Stimulated activated CD4-positive, alpha-beta T cell treated with anti-CD3 and anti-CD28 coated beads, Interleukin-12 subunit alpha, Interleukin-12 subunit beta, amount 100 ng/mL, for 24 hours (primary cell): ENCODE results near the gene KIAA0408.

ENCODE experiments used
- DNase-seq, 2 experiments: peaks; one replicate each; pipeline ENCODE4 v3.0.0-alpha.2; 2020; ENCODE audit warnings: low read depth in 2 of 2

KIAA0408 gene

DNA sequence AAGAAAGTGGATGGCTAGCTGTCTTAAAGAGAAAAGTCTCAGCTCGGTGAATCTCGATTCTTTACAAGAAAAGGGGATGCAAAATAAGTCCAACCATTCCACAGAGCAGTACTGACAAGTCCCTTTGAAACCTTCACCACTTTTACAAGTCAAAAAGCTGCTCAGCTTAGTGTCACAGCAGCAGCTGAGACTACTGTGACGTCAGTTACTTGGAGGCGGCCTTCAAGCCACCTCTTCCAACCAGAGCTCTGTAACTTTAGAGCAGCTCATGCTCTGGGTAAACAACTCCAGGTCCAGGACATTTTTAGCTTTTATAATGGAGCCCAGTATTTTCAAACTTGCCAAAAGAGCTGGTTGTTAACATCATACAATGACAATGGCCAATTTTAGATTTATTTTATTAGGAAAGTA is at the start of gene KIAA0408:
TSS of gene KIAA0408 (minus strand) at position 159 of the 411 bp plus-strand sequence. CDS start 5,408 bp downstream, outside the sequence.
- no peak for DNase-seq

DNA sequence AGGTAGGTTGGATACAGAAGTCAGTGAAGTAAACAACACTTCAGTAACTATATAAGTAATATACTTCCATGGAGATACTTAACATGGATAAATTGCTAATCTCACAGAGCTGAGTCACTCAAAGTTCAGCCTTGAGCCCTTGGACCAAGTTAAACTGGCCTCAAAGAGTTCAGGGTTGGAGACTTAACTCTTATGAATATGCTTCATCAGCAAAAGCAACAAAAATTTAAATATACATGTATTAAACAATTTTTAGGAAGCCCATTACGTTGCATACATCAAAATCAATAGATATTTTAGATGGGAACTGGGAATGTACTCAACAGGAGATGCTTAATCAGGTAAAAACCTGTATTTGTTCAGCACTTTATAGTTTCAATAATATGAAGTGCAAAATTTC is 47.7 kb upstream of the KIAA0408 start:
- no peak for DNase-seq

GRCh38 chr6:127503022-127503421 is 43.8 kb upstream of the KIAA0408 start:
- DNase-seq, result no peak

DNA sequence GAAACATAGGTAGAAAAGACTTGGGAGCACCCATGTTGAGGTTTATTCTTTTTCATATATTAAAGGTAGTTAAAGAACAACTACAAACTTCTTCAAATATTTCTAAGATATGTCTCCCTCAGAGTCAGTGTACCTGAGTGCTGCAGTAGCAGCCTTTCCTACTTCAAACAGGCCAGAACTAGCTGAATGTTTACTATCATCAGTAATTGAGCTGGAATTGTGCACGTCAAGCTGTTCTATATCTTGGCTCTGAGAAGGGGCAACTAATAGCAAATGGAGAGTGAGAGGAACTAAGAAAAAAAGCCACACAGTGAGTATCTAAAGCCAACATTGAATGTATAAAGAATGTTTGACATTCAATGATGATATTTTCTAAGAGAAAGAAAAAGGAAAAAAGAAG is 38.2 kb upstream of the KIAA0408 start:
- no peak for DNase-seq

DNA sequence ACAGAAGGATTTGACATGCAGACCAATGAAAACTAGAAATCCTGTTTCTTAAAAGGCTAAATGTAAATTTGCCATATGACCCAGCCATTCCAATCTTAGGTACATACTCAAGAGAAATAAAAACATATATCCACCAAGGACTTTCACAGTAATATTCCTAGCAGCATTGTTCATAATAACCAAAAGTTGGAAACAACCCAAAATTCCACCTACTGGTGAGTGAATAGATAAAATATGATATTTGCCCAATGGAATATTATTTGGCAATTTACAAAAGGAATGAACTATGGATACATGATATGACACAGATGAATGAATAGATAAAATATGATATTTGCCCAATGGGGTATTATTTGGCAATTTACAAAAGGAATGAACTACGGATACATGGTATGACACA is 37.3 kb upstream of the KIAA0408 start:
- DNase-seq, result no peak

DNA sequence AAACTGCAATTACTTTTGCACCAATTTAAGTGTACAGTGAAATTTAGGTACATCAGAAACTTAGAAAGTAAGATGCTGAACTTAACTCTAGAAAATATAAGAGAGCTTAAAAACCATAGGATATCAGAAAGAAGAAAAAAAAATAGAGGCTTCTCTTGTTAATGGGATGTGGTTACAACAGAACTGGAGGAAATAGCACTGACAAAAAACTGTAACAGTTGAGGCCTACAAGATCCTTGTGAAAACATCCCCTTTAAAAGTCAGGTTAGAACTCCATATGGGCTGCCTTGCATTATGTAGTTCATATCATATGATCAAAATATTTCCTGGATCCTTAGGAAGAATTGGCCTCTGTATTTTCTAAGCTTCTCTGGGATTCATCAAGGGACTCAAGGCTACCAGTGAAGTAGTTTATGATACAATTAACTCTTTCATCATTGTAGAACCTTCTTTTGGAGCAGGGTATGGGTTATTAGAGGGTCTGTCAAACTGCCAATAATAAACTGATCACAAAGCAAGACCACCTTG is 35.1 kb upstream of the KIAA0408 start:
- DNase-seq, result no peak

- DNase-seq, result no peak
These were observed 30.1 kb upstream of the KIAA0408 start for GRCh38 chr6:127489248-127489647.

DNA sequence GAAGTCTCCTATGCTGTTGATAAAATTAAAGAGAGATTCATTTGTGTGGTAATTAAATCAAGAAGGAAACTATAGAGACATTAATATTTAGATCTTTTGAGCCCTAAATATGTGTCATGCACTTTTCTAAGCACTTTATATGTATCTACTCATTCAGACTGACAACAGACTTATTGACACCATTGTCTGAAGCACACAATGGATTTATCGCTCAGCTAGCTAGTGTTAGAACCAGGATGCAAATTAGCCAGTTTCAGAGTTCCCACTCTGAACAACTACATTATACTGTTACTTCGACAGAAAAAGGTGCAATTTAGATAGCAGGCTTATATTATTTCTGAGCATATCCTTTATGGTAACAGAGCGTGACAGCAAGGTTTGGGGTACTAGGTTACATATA is 27.7 kb upstream of the KIAA0408 start:
- DNase-seq, result no peak

DNA sequence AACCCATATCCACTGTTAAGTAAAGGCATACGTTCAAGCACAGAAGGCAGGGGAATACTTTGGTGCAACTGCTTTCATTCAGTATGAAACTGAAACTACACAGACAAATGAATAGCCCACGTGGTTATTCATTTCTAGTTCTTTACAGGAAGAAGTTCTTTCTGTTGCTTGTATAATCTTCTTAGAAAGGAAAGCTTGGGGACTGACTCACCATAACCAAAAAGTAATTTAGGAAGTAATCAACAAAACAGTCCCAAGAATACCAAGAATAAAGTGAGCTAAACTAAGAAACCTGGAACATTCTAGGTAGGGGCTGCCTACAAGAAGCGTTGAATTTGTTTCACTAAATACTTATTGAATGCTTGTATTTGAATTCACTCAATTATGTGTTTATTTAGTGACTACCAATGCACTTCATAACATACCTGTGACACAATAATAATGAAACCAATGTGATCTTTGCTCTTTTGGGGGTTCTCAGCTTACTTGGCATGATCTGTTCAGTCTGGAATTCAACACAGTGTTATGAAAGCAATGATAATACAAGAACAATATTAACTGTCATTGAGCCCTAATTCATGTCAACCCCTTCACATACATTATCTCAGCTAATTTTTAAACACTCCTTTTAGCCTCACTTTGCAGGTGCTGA is 25.1 kb upstream of the KIAA0408 start:
- no peak for DNase-seq

DNA sequence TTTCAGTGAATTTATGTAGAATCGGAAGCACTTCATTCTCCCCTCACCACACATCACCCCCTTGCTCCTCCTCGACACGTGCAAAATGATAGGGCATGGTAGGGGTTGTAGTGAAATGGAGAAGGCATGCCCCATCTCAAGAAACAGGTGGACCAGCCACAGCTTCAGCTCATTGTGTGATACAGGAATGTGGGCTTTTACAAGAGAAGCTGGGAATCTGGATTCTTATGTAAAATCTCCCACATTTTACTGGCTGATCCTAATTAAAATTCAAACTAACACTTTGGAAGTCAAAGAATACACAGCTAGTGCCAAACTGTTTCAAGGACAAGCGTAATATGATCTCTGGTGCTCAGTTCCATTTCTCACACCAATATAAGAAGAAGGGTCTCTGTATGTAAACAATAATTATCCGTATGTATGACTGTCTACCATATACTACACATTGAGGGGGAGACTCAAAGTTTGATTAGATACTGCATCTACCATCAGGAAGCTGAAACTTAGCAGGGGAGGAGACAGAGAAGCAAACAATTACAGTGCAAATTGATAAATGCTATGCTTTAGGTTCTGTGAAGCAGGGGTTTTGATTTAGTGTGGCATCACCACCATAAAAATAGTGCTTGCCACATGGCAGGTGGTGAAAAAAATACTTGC is 24.3 kb upstream of the KIAA0408 start:
- DNase-seq, result no peak

- DNase-seq, result no peak
These were observed 23.1 kb upstream of the KIAA0408 start for GRCh38 chr6:127482325-127482724.

DNA sequence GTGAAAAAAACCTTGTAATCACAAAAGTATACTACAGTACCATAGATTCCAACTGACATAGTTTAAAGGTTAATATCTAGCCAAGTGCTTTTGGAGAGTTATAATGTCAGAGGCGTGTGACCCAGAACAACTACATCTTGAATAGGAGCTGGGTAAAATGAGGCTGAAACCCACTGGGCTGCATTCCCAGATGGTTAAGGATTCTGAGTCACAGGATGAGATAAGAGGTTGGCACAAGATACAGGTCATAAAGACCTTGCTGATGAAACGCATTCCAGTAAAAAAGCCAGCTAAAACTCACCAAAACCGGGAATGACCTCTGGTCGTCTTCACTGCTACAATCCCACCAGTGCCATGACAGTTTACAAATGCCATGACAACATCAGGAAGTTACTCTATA is 22.4 kb upstream of the KIAA0408 start:
- no peak for DNase-seq

DNA sequence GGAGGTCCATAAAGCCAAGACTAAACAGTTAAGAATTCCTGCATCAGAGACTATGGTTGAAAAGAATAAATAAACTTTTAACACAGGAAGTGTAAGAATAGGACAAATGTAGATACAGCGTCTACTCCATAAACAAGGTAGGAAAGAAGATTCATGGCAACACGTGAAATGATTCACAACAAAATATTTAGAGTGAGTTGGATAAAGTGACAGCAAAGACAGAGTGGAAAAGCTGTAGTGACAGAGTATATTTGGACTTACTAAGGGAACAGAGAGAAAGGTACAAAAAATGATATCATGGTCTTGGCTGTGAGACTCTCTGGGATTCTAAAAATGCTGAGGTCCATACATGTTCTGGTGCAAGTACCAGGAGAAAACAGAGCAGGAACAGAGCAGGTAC is 21.9 kb upstream of the KIAA0408 start:
- no peak for DNase-seq

GRCh38 chr6:127477658-127478057 is 18.5 kb upstream of the KIAA0408 start:
- no peak for DNase-seq

GRCh38 chr6:127475823-127476176 is 16.6 kb upstream of the KIAA0408 start:
- no peak for DNase-seq

DNA sequence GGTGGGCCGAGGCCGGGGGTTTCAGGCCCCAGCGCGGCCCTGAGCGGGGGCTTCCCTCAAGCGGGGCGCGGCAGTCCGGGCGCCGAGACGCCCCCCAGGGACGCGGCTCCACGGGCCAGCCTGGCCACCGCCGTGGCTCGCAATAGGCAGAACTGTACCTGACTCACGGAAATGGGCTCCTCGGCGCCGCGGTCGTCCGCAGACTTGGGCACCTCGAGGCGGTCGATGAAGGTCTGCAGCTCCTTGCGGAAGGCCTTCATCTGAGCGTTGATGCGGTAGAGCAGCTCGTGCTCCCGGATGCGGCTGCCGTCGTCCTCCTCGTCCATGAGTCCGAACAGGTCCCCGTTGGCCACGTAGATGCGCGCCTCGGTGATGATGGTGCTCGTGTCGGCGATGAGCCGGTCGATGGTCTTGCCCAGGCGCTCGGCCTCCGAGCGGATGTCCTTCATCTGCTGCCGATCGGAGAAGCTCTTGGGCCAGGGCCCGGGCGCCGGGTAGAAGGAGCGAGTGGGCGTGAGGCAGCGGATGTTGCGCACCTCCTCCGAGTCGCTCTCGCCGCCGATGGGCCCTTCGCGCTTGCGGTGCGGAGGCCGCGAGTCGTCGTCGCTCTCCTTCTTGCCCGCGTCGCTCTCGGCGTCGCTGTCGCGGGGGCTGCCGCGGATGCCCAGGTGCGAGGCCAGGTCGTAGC is 16.1 kb upstream of the KIAA0408 start:
- DNase-seq, result no peak

- DNase-seq, result no peak
These were observed 12.4 kb upstream of the KIAA0408 start for GRCh38 chr6:127471379-127472255.

DNA sequence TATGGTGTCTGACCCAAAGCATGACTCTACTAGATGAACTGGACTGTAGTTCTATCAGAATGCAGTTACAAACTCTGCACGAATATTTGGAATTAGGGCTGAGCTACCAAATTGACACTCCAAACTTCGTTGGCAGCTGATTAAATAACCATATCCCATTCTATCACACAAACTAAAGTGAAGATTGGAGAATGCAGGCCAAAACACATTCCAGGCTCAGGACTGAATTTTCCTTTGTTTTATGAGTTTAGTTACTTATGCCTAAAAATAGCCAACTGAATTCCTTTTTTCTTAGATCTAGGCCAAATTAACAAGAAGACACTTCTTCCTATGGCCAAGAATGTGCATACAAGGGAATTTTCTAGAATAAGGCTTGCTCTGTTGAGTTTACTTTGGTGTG is 9.7 kb upstream of the KIAA0408 start:
- no peak for DNase-seq

DNA sequence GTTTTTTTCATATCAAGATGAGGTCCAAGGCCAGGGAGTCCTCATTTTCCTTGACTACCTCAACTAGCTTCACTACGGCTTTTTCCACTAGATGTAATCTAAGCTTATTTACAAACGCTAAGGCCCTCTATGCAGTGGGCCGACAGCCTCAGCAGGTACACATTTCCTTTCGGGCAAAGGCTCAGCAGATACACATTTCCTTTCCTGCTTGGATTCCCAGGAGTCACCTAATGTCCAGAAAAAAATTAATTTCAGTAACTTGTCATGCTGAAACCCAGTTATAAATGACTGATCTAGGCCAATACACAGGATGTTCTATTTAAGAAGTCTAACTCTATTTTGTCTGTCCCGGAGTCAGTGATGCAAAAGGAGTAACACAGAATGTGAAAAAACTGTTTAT is 7.2 kb upstream of the KIAA0408 start:
- no peak for DNase-seq

- peak; percentile 31 to 64 for DNase-seq
These were observed 5.8 kb upstream of the KIAA0408 start for GRCh38 chr6:127464881-127465459.

DNA sequence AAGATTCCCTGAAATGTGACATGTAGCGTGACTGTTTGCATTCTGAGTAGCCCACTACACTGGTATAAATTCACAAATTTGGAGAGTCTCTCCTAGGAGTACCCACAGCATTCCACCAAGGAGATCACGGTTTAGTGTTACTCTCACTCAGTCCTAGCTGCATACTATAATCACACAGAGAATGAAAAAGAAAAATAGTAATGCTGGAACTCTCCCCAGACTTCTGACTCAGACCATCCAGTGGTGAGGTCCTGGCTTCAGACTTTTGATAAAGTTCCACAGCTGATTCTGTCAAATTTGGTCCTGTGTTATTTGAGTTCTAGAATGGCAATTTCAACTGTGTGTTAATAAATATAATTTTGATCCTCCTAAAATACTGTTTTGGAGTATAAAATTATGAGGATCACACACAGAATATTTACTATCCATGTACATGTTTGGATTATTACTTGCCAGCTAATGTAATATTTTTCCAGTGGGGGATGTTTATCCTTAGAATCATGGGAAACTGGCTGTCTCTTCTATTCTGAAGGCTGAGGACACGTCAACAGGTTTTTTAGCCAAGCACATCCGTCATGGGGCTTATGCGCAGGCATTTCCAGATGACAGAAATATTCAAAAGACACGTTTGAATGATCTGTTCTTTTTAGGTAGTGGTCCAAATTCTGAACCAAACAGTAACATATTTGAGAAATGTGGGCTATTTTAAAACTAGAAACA is 5.1 kb upstream of the KIAA0408 start:
- no peak for DNase-seq
